ENCODE measurements around the gene KNOP1. TPM values are rescaled to one million over a fixed set of nuclear protein-coding genes. Genes with fewer than 3 reads are reported as not detected.

KNOP1 gene
- total RNA-seq, 1 experiment from 2014 or later = 70.1 TPM

DNA sequence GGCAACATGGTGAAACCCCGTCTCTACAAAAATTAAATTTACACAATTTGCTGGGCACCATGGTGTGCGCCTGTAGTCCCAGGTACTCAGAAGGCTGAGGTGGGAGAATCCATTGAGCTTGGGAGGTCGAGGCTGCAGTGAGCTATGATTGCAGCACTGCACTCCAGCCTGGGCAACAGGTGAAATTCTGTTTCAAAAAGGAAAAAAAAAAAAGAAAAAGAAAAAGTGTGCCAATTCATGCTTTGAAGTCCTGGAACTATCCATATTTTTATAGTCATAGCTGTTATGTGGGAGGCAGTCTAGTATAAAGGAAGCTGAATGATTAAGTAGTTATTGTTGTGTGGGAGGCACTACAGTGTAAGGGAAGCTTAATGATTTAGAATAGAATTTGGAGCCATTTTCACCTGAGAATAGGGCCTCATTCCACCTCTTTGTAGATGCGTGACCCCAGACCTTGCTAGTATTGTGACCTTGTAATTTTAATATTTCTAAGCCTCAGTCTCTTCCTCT, 31.6 kb upstream of the KNOP1 start:
- Histone ChIP-seq H3K27ac (ENCODE audit: low read length) (no peak overlapping the region), H3K4me3 (ENCODE audit: low read depth in 2 of 2, low read length in 2 of 2) (no peak overlapping the region), H3K27me3 (ENCODE audit: control insufficient read depth, insufficient read depth, low read length) (no peaks in the 10 kb centered on the region), H3K9me3 (ENCODE audit: control insufficient read depth, insufficient read depth, low read depth, low read length) (no peaks in the 10 kb centered on the region), H3K4me1 (ENCODE audit: control insufficient read depth, insufficient read depth, low read length) (no peaks in the 10 kb centered on the region), H3K36me3 (ENCODE audit: control insufficient read depth, insufficient read depth, low read length) (no peaks in the 10 kb centered on the region)
- in situ Hi-C loops (cut with HindIII; ENCODE audit: low pct_unique_long_range_greater_than_20kb, low sequenced_read_pairs) (no loop called here), intact Hi-C loops (cut with micrococcal nuclease; ENCODE audit: unreplicated experiment) (no loop called here)
- ATAC-seq (no peak), DNase-seq (ENCODE audit: low read depth, low spot score) (no peak)
- ChIA-PET CTCF (interaction anchor here (0.5 to 0.6 kb wide), 2 partner anchors 86 to 165 kb away, joined by 6 to 7 read pairs; no protein-coding TSS in a partner anchor), POLR2A (no interaction called here)
- no TSS peak for BruUV-seq (replicated peaks)
- TF ChIP-seq, protein P1, sequence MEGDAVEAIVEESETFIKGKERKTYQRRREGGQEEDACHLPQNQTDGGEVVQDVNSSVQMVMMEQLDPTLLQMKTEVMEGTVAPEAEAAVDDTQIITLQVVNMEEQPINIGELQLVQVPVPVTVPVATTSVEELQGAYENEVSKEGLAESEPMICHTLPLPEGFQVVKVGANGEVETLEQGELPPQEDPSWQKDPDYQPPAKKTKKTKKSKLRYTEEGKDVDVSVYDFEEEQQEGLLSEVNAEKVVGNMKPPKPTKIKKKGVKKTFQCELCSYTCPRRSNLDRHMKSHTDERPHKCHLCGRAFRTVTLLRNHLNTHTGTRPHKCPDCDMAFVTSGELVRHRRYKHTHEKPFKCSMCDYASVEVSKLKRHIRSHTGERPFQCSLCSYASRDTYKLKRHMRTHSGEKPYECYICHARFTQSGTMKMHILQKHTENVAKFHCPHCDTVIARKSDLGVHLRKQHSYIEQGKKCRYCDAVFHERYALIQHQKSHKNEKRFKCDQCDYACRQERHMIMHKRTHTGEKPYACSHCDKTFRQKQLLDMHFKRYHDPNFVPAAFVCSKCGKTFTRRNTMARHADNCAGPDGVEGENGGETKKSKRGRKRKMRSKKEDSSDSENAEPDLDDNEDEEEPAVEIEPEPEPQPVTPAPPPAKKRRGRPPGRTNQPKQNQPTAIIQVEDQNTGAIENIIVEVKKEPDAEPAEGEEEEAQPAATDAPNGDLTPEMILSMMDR (IDR thresholded peaks at IDR 0.05) = no peak
- TF ChIP-seq TCF7L2 (IDR thresholded peaks at IDR 0.05; ENCODE audit: low read depth, low read length) = no peak
- no peak for TF ChIP-seq POLR2AphosphoS5 (IDR thresholded peaks at IDR 0.05; ENCODE audit: low read depth, low read length)
- no peak for TF ChIP-seq SIN3A (IDR thresholded peaks at IDR 0.05; ENCODE audit: borderline replicate concordance, insufficient read depth, low read depth, low read length)
- TF ChIP-seq, protein P2, sequence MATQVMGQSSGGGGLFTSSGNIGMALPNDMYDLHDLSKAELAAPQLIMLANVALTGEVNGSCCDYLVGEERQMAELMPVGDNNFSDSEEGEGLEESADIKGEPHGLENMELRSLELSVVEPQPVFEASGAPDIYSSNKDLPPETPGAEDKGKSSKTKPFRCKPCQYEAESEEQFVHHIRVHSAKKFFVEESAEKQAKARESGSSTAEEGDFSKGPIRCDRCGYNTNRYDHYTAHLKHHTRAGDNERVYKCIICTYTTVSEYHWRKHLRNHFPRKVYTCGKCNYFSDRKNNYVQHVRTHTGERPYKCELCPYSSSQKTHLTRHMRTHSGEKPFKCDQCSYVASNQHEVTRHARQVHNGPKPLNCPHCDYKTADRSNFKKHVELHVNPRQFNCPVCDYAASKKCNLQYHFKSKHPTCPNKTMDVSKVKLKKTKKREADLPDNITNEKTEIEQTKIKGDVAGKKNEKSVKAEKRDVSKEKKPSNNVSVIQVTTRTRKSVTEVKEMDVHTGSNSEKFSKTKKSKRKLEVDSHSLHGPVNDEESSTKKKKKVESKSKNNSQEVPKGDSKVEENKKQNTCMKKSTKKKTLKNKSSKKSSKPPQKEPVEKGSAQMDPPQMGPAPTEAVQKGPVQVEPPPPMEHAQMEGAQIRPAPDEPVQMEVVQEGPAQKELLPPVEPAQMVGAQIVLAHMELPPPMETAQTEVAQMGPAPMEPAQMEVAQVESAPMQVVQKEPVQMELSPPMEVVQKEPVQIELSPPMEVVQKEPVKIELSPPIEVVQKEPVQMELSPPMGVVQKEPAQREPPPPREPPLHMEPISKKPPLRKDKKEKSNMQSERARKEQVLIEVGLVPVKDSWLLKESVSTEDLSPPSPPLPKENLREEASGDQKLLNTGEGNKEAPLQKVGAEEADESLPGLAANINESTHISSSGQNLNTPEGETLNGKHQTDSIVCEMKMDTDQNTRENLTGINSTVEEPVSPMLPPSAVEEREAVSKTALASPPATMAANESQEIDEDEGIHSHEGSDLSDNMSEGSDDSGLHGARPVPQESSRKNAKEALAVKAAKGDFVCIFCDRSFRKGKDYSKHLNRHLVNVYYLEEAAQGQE (IDR thresholded peaks at IDR 0.05; ENCODE audit: insufficient read depth in 1 of 2, low read depth in 2 of 2, low read length in 1 of 2) = no peak

DNA sequence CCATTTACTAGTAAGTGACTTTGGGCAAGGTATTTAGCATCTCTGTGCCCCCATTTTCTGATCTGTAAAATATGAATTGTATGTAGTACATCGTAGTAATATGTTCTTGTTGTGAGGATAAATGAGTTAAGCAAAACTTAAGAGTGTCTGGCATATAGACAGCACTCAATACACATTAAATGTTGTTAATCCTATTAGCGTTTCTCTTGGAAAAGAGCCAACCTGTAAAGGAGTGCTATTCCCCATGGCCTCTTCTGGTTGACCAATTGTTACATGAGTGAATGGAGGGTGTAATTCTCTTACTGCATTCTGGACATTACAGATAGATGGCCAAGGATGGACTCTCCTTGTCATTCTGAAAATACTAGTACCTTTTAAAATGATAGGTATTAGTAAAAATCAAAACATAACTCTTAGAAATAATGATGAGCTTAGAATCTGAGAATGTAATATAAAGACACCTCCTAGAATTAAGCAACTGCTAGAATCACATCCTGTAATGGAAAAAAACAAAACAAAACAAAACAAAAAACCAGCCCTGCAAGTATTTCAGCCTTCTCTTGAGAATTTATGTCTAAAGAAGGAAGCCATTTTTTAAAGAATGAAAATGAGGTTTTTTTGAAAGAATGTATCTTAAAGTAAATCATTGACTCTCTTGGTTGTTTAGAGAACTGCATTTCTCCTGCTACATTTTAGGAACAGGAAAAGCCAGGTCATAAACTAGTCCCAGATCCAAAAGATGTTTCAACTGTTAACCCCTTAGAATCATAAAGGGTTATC, 30.6 kb upstream of the KNOP1 start:
- H3K4me1 ChIP-seq (ENCODE audit: control insufficient read depth, insufficient read depth, low read length) = no peaks in the 10 kb centered on the region
- no peaks in the 10 kb centered on the region for H3K27me3 ChIP-seq (ENCODE audit: control insufficient read depth, insufficient read depth, low read length)
- H3K9me3 ChIP-seq (ENCODE audit: control insufficient read depth, insufficient read depth, low read depth, low read length) = no peaks in the 10 kb centered on the region
- TF ChIP-seq POLR2AphosphoS5 (IDR thresholded peaks at IDR 0.05; ENCODE audit: low read depth, low read length) (no peak), TCF7L2 (IDR thresholded peaks at IDR 0.05; ENCODE audit: low read depth, low read length) (no peak)
- TF ChIP-seq, protein P2 (IDR thresholded peaks at IDR 0.05; ENCODE audit: insufficient read depth in 1 of 2, low read depth in 2 of 2, low read length in 1 of 2) = no peak
- TF ChIP-seq, protein P1 (IDR thresholded peaks at IDR 0.05) = no peak
- ChIA-PET POLR2A (interaction anchor here (0.6 kb wide), 1 partner anchor 193 kb away, joined by 3 read pairs; the partner anchor contains the start of gene VPS35L), CTCF (no interaction called here)
- H3K4me3 ChIP-seq (ENCODE audit: low read depth in 2 of 2, low read length in 2 of 2) = no peak overlapping the region
- BruUV-seq (replicated peaks) = no TSS peak
- no peak overlapping the region for H3K27ac ChIP-seq (ENCODE audit: low read length)
- H3K36me3 ChIP-seq (ENCODE audit: control insufficient read depth, insufficient read depth, low read length) = no peaks in the 10 kb centered on the region
- DNase-seq (ENCODE audit: low read depth, low spot score) (no peak), ATAC-seq (no peak)
- in situ Hi-C loops (cut with HindIII; ENCODE audit: low pct_unique_long_range_greater_than_20kb, low sequenced_read_pairs) (no loop called here), intact Hi-C loops (cut with micrococcal nuclease; ENCODE audit: unreplicated experiment) (no loop called here)
